ENCODE results near the gene DNAJC28. TPM values are rescaled to one million over a fixed set of nuclear protein-coding genes. Genes with fewer than 3 reads are reported as not detected.

Gene DNAJC28
- total RNA-seq, 1 experiment from 2014 or later = 3.4 TPM

GRCh38 chr21:33473344-33473743 is 18.2 kb downstream of the DNAJC28 start:
- Histone ChIP-seq H2BK15ac (ENCODE audit: low read depth, low read length) (no peak overlapping the region), H3K14ac (ENCODE audit: insufficient read depth, low read length) (no peak overlapping the region), H2AK5ac (ENCODE audit: insufficient read length, low read length) (no peak overlapping the region), H2BK5ac (ENCODE audit: insufficient read length, low read length) (no peak overlapping the region), H3K27me3 (ENCODE audit: insufficient read depth, low read length) (no peaks in the 10 kb centered on the region), H2AFZ (ENCODE audit: low read length) (no peak overlapping the region), H3K4me2 (ENCODE audit: insufficient read depth, insufficient read length, low read length) (no peak overlapping the region), H4K8ac (replicated peaks; ENCODE audit: insufficient read length, low read depth, low read length) (no peak overlapping the region), H4K20me1 (ENCODE audit: control insufficient read depth, insufficient read depth, insufficient read length) (no peaks in the 10 kb centered on the region), H3K27ac (ENCODE audit: insufficient read length, low read depth, low read length) (no peak overlapping the region), H3K9me3 (ENCODE audit: control insufficient read depth, low read depth, low read length) (no peaks in the 10 kb centered on the region), H4K91ac (ENCODE audit: insufficient read length, low read depth, low read length) (no peak overlapping the region), H3K9ac (ENCODE audit: extremely low read depth, insufficient read length, low read length) (no peak overlapping the region), H3K23ac (ENCODE audit: insufficient read length, low read depth, low read length) (no peak overlapping the region), H3K4me1 (ENCODE audit: insufficient read depth, low read length) (peaks cover under 1% of the 10 kb centered on the region; the same call in 1 of the 2 replicates), H2BK20ac (ENCODE audit: low read depth, low read length, poor library complexity, severe bottlenecking) (no peak overlapping the region), H4K5ac (ENCODE audit: insufficient read length, low read depth, low read length) (no peak overlapping the region), H3K23me2 (ENCODE audit: insufficient read length, low read depth, low read length, poor library complexity, severe bottlenecking) (peaks cover 1% of the 10 kb centered on the region), H3K79me1 (ENCODE audit: insufficient read depth, low read depth, low read length, poor library complexity, severe bottlenecking) (peaks cover 2% of the 10 kb centered on the region), H3K56ac (ENCODE audit: insufficient read length, low read depth, low read length) (no peak overlapping the region), H3K18ac (ENCODE audit: insufficient read length, low read depth, low read length) (no peak overlapping the region), H3T11ph (ENCODE audit: low read length) (no peak overlapping the region), H3K4ac (ENCODE audit: low read depth, low read length) (no peak overlapping the region), H2BK120ac (ENCODE audit: low read depth, low read length, poor library complexity, severe bottlenecking) (no peak overlapping the region), H2BK12ac (ENCODE audit: insufficient read length, low read depth, low read length) (no peak overlapping the region), H3K79me2 (ENCODE audit: insufficient read depth, low read length) (0 out of 2 replicates have a peak, but pooled peaks cover 2% of the 10 kb centered on the region)
- no peak overlapping the region for H3K4me3 Mint-ChIP-seq
- H3K27me3 Mint-ChIP-seq (ENCODE audit: low read depth) = no peaks in the 10 kb centered on the region
- H3K9me3 Mint-ChIP-seq = no peaks in the 10 kb centered on the region
- no CpG with 5 or more reads among the region's 3 CpGs for WGBS (ENCODE audit: extremely low coverage, insufficient read length, low lambda C conversion rate)
- no peaks in the 10 kb centered on the region; a peak in 1 of 7 replicates for H3K36me3 Mint-ChIP-seq (ENCODE audit: insufficient read depth in 1 of 3, low read depth in 3 of 3)
- H3K27ac Mint-ChIP-seq = no peak overlapping the region
- TF ChIP-seq CTCF (conservative IDR thresholded peaks at IDR 0.05) = no peak
- DNase-seq = no peak
- H3K4me1 Mint-ChIP-seq = peaks cover 2% of the 10 kb centered on the region in 2 experiments
